ENCODE results near the gene SLAMF7. TPM values are rescaled to one million over a fixed set of nuclear protein-coding genes. Genes with fewer than 3 reads are reported as not detected.
A peak's percentile ranks its signal among the peaks of the same experiment; 100 is the strongest.

SLAMF7 gene
- total RNA-seq, 3 donors from 2014 or later (not counting 1 experiment from before 2014, with no cell fraction given), result 191 to 301 (median 227) TPM

GRCh38 chr1:160758521-160758920 lies 19.5 kb downstream of the SLAMF7 start:
- Histone ChIP-seq H3K9me3 (ENCODE audit: control insufficient read depth, insufficient read depth, low read length) (no peaks in the 10 kb centered on the region), H3K27me3 (ENCODE audit: control insufficient read depth, insufficient read depth, low read length) (no peaks in the 10 kb centered on the region), H3K36me3 (ENCODE audit: control insufficient read depth, insufficient read depth, low read length) (peaks cover 4% of the 10 kb centered on the region), H3K4me1 (ENCODE audit: control insufficient read depth, insufficient read depth, low read length) (peaks cover 51% of the 10 kb centered on the region), H3K27ac (ENCODE audit: low read length) (peak overlapping the region; percentile 37), H3K4me3 (ENCODE audit: low read length) (no peak overlapping the region)
- ATAC-seq (no peak), DNase-seq (no peak)
- Mint-ChIP-seq H3K4me1 (peaks cover 58 to 60% of the 10 kb centered on the region in 2 donors), H3K27ac (peak overlapping the region; percentile 73 to 96), H3K36me3 (peaks cover 4% of the 10 kb centered on the region), H3K4me3 (no peak overlapping the region), H3K9me3 (peaks cover 3 to 6% of the 10 kb centered on the region in 2 donors), H3K27me3 (ENCODE audit: low read depth in 2 of 2) (no peaks in the 10 kb centered on the region)
- intact Hi-C loops (cut with micrococcal nuclease), result loop anchor here (5.0 to 10.0 kb wide), 2 partner anchors 39 to 786 kb away; partner anchors contain the start of genes FCGR3A and LY9
- TF ChIP-seq CTCF (IDR thresholded peaks at IDR 0.05), result no peak
- 85% methylated on average over 2 of the region's 2 CpGs for WGBS (ENCODE audit: insufficient coverage)

GRCh38 chr1:160759740-160760139 lies 20.7 kb downstream of the SLAMF7 start:
- H3K4me3 ChIP-seq (ENCODE audit: low read length), result no peak overlapping the region
- intact Hi-C loops (cut with micrococcal nuclease), result loop anchor here (5.0 to 10.0 kb wide), 2 partner anchors 38 to 785 kb away; partner anchors contain the start of genes FCGR3A and LY9
- H3K27me3 ChIP-seq (ENCODE audit: control insufficient read depth, insufficient read depth, low read length), result no peaks in the 10 kb centered on the region
- Mint-ChIP-seq H3K27ac (no peak overlapping the region), H3K27me3 (ENCODE audit: low read depth in 2 of 2) (no peaks in the 10 kb centered on the region), H3K4me3 (no peak overlapping the region), H3K9me3 (peaks cover 3 to 6% of the 10 kb centered on the region in 2 donors), H3K4me1 (peaks cover 48 to 49% of the 10 kb centered on the region in 2 donors), H3K36me3 (no peaks in the 10 kb centered on the region)
- TF ChIP-seq CTCF (IDR thresholded peaks at IDR 0.05), result no peak
- peaks cover 41% of the 10 kb centered on the region for H3K4me1 ChIP-seq (ENCODE audit: control insufficient read depth, insufficient read depth, low read length)
- H3K36me3 ChIP-seq (ENCODE audit: control insufficient read depth, insufficient read depth, low read length), result no peaks in the 10 kb centered on the region
- no peak overlapping the region for H3K27ac ChIP-seq (ENCODE audit: low read length)
- ATAC-seq (no peak), DNase-seq (no peak)
- no peaks in the 10 kb centered on the region for H3K9me3 ChIP-seq (ENCODE audit: control insufficient read depth, insufficient read depth, low read length)

GRCh38 chr1:160761046-160761445 lies 22.0 kb downstream of the SLAMF7 start:
- no peak for TF ChIP-seq CTCF (IDR thresholded peaks at IDR 0.05)
- Mint-ChIP-seq H3K27me3 (ENCODE audit: low read depth in 2 of 2) (no peaks in the 10 kb centered on the region), H3K4me3 (no peak overlapping the region), H3K36me3 (no peaks in the 10 kb centered on the region), H3K9me3 (peaks cover 3 to 6% of the 10 kb centered on the region in 2 donors), H3K4me1 (peaks cover 41 to 42% of the 10 kb centered on the region in 2 donors), H3K27ac (no peak overlapping the region)
- Histone ChIP-seq H3K9me3 (ENCODE audit: control insufficient read depth, insufficient read depth, low read length) (no peaks in the 10 kb centered on the region), H3K27ac (ENCODE audit: low read length) (no peak overlapping the region), H3K27me3 (ENCODE audit: control insufficient read depth, insufficient read depth, low read length) (no peaks in the 10 kb centered on the region), H3K36me3 (ENCODE audit: control insufficient read depth, insufficient read depth, low read length) (no peaks in the 10 kb centered on the region), H3K4me1 (ENCODE audit: control insufficient read depth, insufficient read depth, low read length) (peaks cover 29% of the 10 kb centered on the region), H3K4me3 (ENCODE audit: low read length) (no peak overlapping the region)
- DNase-seq (no peak), ATAC-seq (no peak)
- intact Hi-C loops (cut with micrococcal nuclease), result no loop called here
- WGBS (ENCODE audit: insufficient coverage), result 93% methylated on average over 4 of the region's 4 CpGs

- Mint-ChIP-seq H3K4me3 (no peak overlapping the region), H3K27me3 (ENCODE audit: low read depth in 2 of 2) (no peaks in the 10 kb centered on the region), H3K36me3 (no peaks in the 10 kb centered on the region), H3K27ac (no peak overlapping the region), H3K9me3 (peaks cover 2 to 4% of the 10 kb centered on the region in 2 donors), H3K4me1 (peaks cover 39 to 42% of the 10 kb centered on the region in 2 donors)
- Histone ChIP-seq H3K36me3 (ENCODE audit: control insufficient read depth, insufficient read depth, low read length) (no peaks in the 10 kb centered on the region), H3K4me1 (ENCODE audit: control insufficient read depth, insufficient read depth, low read length) (peaks cover 26% of the 10 kb centered on the region), H3K9me3 (ENCODE audit: control insufficient read depth, insufficient read depth, low read length) (no peaks in the 10 kb centered on the region), H3K27me3 (ENCODE audit: control insufficient read depth, insufficient read depth, low read length) (no peaks in the 10 kb centered on the region), H3K4me3 (ENCODE audit: low read length) (no peak overlapping the region), H3K27ac (ENCODE audit: low read length) (no peak overlapping the region)
- intact Hi-C loops (cut with micrococcal nuclease), result no loop called here
- WGBS (ENCODE audit: insufficient coverage), result 100% methylated on average over 2 of the region's 2 CpGs
- no peak for DNase-seq
- ATAC-seq, result no peak
- no peak for TF ChIP-seq CTCF (IDR thresholded peaks at IDR 0.05)
Observed at GRCh38 chr1:160761886-160762285, 22.8 kb downstream of the SLAMF7 start.

Measured in natural killer cell (primary cell).